MCF 10A (cell line): ENCODE measurements around the gene DNM2. TPM values are rescaled to one million over a fixed set of nuclear protein-coding genes. Genes with fewer than 3 reads are reported as not detected.

Experiments
- BruUV-seq: library from RNA; stranded (reverse); fragments of 400-500 nt; replicated peaks from 2 replicates; lab custom pipeline; 2021; lab: Mats Ljungman, UMichigan
- CTCF ChIA-PET: fragments of 300-600 bp; sonication (Branson Sonifier 250); formaldehyde crosslinking; extraction: SDS; loops from one replicate; lab custom pipeline; 2021; ENCODE audit warnings: antibody characterized with exemption, inconsistent platforms; lab: Yijun Ruan, JAX
- POLR2A ChIA-PET: fragments of 300-600, 350-650 bp; sonication (Branson Sonifier 250); formaldehyde crosslinking; extraction: SDS; loops from one replicate; lab custom pipeline; 2020; ENCODE audit warnings: antibody characterized with exemption, inconsistent platforms; lab: Yijun Ruan, JAX
- DNase-seq: peaks from one replicate; pipeline ENCODE4 v3.0.0-alpha.2; 2018; ENCODE audit not compliant: unreplicated experiment
- H3K27ac Mint-ChIP-seq: one replicate; pipeline ENCODE4 v1.8.0; 2022; ENCODE audit warnings: mild to moderate bottlenecking, low read depth, mixed read lengths; ENCODE audit not compliant: unreplicated experiment
- H3K27me3 Mint-ChIP-seq: one replicate; pipeline ENCODE4 v1.8.0; 2022; ENCODE audit warnings: mixed read lengths; ENCODE audit not compliant: insufficient read depth, unreplicated experiment
- H3K36me3 Mint-ChIP-seq: one replicate; pipeline ENCODE4 v1.8.0; 2022; ENCODE audit warnings: mild to moderate bottlenecking, moderate library complexity, mixed read lengths; ENCODE audit not compliant: insufficient read depth, unreplicated experiment
- H3K4me1 Mint-ChIP-seq: one replicate; pipeline ENCODE4 v1.8.0; 2022; ENCODE audit warnings: mixed read lengths; ENCODE audit not compliant: insufficient read depth, unreplicated experiment
- H3K4me3 Mint-ChIP-seq: one replicate; pipeline ENCODE4 v1.8.0; 2022; ENCODE audit warnings: mild to moderate bottlenecking, moderate library complexity, mixed read lengths; ENCODE audit not compliant: unreplicated experiment
- H3K9me3 Mint-ChIP-seq: one replicate; pipeline ENCODE4 v1.8.0; 2022; ENCODE audit warnings: mixed read lengths; ENCODE audit not compliant: unreplicated experiment
- CTCF ChIP-seq: fragments of 200-600 bp; IDR thresholded peaks from one replicate; pipeline ENCODE4 v1.8.0; 2022; ENCODE audit warnings: antibody characterized with exemption, mild to moderate bottlenecking; ENCODE audit not compliant: unreplicated experiment
- intact Hi-C: fragments of 100-400 bp; cut with micrococcal nuclease; formaldehyde crosslinking; loops from 2 replicates; pipeline ENCODE4 v1.14.1; 2022
- total RNA-seq: library from RNA; stranded (reverse); gene quantifications from 2 replicates; pipeline ENCODE4 v1.2.3, GENCODE V29; 2022

DNM2 gene
- total RNA-seq, 1 experiment from 2014 or later, result 114 TPM

GRCh38 chr19:10766671-10767201, 48.9 kb downstream of the DNM2 start:
- intact Hi-C loops, result no loop called here
- POLR2A ChIA-PET, result interaction anchor here (0.6 kb wide), 2 partner anchors 48 to 288 kb away, joined by 3 to 4 read pairs; no protein-coding TSS in a partner anchor
- DNase-seq, result no peak
- Mint-ChIP-seq H3K27me3 (no peaks in the 10 kb centered on the region), H3K27ac (no peak overlapping the region), H3K36me3 (peaks cover 39% of the 10 kb centered on the region), H3K4me1 (peaks cover 16% of the 10 kb centered on the region), H3K9me3 (no peaks in the 10 kb centered on the region), H3K4me3 (no peak overlapping the region)
- CTCF ChIA-PET, result interaction anchor here (0.5 to 0.6 kb wide), 2 partner anchors 274 to 353 kb away, joined by 3 read pairs; no protein-coding TSS in a partner anchor
- TF ChIP-seq CTCF, result no peak
- no TSS peak for BruUV-seq

DNA sequence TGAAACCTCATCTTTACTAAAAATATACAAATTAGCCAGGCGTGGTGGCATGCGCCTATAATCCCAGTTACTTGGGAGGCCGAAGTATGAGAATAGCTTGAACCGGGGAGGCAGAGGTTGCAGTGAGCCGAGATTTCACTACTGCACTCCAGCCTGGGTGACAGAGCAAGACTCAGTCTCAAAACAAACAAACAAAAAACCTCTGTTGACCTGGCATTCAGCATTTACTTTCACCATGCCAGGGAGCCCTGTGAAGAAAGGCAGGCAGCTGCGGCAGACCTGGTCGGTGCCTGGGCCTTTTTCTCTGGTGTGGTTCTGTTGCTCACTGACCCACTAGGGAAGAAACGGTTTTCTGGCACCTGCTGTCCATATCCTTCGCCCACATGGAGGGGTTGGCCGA, 49.8 kb downstream of the DNM2 start:
- no peak for DNase-seq
- ChIA-PET CTCF (interaction anchor here (0.6 kb wide), 1 partner anchor 354 kb away, joined by 3 read pairs; no protein-coding TSS in a partner anchor), POLR2A (interaction anchor here (0.6 kb wide), 2 partner anchors 49 to 287 kb away, joined by 3 to 4 read pairs; no protein-coding TSS in a partner anchor)
- H3K36me3 Mint-ChIP-seq, result peaks cover 43% of the 10 kb centered on the region
- TF ChIP-seq CTCF, result no peak
- no peaks in the 10 kb centered on the region for H3K9me3 Mint-ChIP-seq
- H3K4me3 Mint-ChIP-seq, result no peak overlapping the region
- intact Hi-C loops, result no loop called here
- H3K4me1 Mint-ChIP-seq, result peaks cover 9% of the 10 kb centered on the region
- H3K27me3 Mint-ChIP-seq, result no peaks in the 10 kb centered on the region
- H3K27ac Mint-ChIP-seq, result no peak overlapping the region
- no TSS peak for BruUV-seq

DNA sequence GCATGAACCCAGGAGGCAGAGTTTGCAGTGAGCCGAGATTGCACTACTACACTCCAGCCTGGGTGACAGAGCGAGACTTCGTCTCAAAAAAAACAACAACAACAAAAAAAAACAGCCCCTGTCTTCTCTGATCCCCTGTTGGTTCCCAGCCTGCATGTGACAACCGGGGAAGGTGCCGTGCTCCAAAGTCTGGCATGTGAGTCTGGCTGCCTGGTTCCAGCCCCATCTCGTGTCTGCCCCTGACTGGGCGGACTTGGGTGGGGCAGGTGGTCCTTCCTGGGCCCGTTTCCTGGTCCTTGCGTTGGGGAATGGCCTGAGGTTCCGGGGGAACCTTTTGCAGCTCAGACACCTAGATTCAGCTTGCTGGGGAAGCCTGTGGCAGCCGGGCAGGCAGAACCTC, 50.5 kb downstream of the DNM2 start:
- Mint-ChIP-seq H3K36me3 (peaks cover 50% of the 10 kb centered on the region), H3K4me3 (no peak overlapping the region), H3K9me3 (no peaks in the 10 kb centered on the region), H3K27me3 (no peaks in the 10 kb centered on the region), H3K27ac (no peak overlapping the region), H3K4me1 (peaks cover 6% of the 10 kb centered on the region)
- ChIA-PET POLR2A (no interaction called here), CTCF (interaction anchor here (1.5 kb wide), 1 partner anchor 50 kb away, joined by 4 read pairs; no protein-coding TSS in a partner anchor)
- DNase-seq, result no peak
- intact Hi-C loops, result no loop called here
- no TSS peak for BruUV-seq
- TF ChIP-seq CTCF, result no peak

DNA sequence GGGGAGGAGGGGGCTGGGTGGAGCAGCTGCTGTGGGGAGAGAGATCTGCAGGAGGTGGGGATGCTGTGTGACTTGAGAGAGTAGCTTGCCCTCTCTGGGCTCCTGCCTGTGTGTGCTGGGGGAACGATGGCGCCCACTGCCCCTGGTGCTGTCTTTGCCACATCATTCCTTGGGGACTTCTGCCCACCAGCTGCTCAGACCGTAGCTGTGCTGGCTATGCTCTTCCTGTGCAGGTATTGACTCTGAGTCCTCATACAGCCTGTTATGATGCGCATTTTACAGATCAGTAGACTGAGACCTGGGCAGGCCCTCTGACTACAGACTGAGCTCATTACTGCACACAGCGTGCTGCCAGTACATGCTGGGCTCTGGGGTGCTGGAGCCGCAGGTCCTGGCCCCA, 51.1 kb downstream of the DNM2 start:
- Mint-ChIP-seq H3K4me3 (no peak overlapping the region), H3K27ac (no peak overlapping the region), H3K27me3 (no peaks in the 10 kb centered on the region), H3K36me3 (peaks cover 54% of the 10 kb centered on the region), H3K4me1 (peaks cover 6% of the 10 kb centered on the region), H3K9me3 (no peaks in the 10 kb centered on the region)
- no TSS peak for BruUV-seq
- DNase-seq, result no peak
- POLR2A ChIA-PET, result no interaction called here
- no peak for TF ChIP-seq CTCF
- CTCF ChIA-PET, result interaction anchor here (0.6 to 1.5 kb wide), 2 partner anchors 50 to 94 kb away, joined by 4 read pairs; no protein-coding TSS in a partner anchor
- intact Hi-C loops, result no loop called here
